NCI-H1105 (cell line): Measurements from ENCODE around the gene FTO.
A peak's percentile ranks its signal among the peaks of the same experiment; 100 is the strongest.

Experiments used
- DNase-seq: peaks from one replicate; lab custom pipeline; 2025; lab: John Stamatoyannopoulos, UW

The FTO gene

GRCh38 chr16:53711390-53711789 is 7.4 kb downstream of the FTO start:
- no peak for DNase-seq

DNA sequence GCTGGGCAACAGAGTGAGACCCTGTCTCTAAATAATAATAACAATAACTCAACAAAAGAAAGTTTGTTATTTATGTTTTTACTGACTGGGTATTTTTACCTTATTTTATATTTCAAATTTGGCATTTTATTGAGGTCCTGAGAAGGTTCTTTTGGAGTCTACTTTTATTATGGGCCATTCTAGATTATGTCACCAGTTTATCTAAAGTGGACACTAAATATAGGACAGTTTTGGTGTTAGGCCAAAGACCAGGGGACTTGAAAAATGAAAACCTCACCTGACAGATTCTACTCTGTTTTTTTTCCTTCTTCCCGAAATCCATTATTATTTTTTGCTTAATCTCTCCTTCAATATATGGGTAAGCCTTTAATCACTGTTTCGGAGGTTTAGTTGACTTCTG is 8.1 kb downstream of the FTO start:
- DNase-seq, result no peak

DNA sequence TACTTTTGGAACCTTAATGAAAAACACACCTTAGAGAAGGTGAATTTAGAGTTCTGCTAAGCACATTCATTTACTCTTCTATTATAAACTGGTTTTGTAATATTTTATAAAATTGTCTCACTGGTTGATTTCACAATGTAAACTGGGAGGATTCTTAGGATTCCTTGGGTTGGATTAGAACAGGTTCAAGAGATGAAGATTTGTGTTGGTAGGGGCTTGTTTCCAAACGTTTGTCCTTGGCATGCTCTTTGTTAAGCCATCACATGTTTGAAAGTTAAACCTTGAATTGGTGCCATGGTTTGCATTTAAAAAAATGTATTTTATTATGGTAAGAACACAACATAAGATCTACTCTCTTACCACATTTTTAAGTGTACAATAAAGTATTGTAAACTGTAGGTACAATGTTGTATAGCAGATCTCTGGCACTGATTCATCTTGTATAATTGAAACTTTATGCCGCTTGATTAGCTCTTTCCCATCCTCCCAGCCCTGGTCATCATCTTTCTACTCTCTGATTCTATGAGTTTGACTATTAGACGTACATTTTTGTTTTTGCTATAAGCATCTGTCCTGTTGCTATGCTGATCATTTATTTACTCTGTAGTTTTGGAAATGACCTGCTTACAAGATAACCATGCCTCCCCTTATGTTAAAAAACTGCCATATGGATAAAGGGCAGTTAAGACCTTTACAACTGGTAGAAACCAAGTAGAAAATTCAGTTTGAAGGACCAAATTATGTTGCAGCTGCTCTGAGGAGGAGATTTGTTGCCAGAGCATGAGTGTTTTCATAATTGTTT is 9.6 kb downstream of the FTO start:
- DNase-seq, result peak; percentile 10

DNA sequence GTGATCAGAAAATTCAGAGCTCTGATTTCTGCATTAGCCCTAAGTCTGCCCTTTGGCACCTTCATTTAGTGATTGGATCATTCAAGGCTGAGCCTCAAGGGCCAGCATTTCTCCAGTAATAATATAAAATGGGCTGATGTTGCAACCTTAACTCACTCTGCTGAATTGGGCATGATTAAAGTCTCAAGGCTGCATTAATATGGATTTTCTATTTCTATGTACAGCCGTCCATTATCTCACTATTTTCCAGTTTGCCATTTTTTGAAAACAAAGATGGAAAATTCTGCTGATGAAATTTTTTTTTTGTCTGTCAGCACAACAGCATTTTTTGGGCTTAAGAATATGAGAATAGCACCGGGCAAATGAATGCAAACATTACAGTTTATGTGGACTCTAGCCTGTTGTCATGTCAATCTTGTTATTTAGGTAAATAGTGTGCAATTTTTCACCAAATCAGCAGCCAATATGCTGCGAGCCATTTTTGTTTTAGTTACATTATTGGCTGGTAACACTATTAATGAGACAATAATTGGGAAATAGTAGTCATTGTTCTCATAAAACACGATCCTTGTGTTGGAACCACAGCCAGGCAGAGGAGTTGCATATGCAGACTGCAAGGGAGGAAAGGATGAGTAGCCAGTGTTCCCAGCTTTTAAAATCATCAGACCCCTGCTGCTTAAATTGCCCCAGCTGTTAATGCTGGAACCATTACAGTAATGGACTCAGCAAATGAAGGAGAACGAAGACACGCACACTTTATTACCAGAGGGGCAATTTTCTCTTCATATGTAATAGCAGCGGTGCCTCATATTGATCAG is 10.5 kb downstream of the FTO start:
- DNase-seq, result peak; percentile 73

DNA sequence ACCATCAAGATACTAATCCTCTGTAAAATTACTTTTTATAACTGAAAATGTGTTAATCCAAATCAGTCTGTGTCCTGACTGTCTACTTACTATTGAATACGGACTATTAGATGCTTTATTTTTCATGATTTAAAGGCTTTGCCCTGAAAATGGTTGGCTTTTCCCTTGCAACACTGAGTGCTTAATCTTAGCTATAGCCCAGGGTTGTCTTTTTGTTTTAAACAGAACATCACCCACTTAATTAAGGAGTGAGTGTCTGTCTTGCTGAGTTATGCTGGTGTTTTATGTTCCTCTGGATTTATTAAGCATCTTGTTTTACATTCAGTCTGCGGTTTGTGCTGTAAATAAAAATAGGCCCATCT is 11.0 kb downstream of the FTO start:
- no peak for DNase-seq

- DNase-seq, result no peak
These were observed 13.6 kb downstream of the FTO start for GRCh38 chr16:53717577-53717976.

DNA sequence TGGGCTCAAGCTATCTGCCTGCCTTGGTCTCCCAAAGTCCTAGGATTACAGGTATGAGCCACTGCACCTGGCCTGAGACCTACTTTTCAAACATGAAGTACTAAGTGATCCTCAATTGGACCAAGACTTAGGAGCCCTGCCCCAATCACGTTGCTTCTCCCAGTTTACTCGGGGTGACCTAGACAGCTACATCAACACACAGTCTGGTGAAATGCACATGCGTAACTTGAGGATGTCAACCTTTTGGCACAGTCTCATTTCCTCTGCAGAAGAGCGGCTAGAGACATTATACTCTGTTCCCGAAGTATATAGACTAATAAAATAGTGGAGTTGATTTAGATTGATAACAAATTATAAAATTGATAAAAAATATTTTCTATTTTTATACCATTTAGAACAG is 17.1 kb downstream of the FTO start:
- no peak for DNase-seq

GRCh38 chr16:53726625-53727024 is 22.7 kb downstream of the FTO start:
- no peak for DNase-seq

GRCh38 chr16:53730693-53731092 is 26.7 kb downstream of the FTO start:
- DNase-seq, result no peak

- DNase-seq, result no peak
These were observed 28.5 kb downstream of the FTO start for GRCh38 chr16:53732296-53732929.

DNA sequence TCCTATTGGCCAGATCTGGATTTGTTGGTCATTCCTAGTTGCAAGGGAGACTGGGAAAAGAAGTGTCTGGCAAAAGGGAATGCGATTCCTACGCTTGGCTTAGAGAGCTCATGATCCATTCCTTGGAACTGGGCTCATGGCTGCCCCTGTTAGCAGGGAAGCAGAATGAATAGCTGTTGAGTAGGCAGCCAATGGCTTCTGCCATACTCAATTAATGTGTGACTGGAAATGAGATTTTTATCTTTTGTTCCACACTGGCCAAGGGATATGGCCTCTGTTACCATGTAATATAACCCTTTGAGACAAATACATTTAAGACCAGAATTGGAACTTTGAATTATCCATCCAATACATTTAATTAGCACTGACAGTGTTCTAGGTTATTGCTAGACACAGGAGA is 31.0 kb downstream of the FTO start:
- no peak for DNase-seq

- DNase-seq, result no peak
These were observed 32.3 kb downstream of the FTO start for GRCh38 chr16:53736297-53736696.

DNA sequence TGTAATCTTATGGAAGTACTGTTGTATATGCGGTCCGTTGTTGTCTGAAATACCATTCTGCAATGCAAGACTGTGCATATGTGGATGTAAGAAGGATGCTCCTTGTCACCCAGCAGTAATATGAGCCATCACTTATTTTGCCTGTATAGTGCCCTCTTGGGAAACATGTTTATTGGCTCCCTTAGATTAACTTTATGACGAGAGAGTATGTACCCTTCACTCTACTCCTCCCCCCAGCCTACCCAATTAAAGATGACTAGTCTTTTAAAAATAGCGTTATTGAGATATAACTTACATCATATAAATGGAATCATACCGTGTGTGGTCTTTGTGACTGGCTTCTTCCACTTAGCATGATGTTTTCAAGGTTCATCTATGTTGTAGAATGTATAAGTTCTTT is 33.6 kb downstream of the FTO start:
- no peak for DNase-seq

- DNase-seq, result no peak
These were observed 36.5 kb downstream of the FTO start for GRCh38 chr16:53740476-53740875.

GRCh38 chr16:53740933-53741531 is 37.1 kb downstream of the FTO start:
- DNase-seq, result no peak

DNA sequence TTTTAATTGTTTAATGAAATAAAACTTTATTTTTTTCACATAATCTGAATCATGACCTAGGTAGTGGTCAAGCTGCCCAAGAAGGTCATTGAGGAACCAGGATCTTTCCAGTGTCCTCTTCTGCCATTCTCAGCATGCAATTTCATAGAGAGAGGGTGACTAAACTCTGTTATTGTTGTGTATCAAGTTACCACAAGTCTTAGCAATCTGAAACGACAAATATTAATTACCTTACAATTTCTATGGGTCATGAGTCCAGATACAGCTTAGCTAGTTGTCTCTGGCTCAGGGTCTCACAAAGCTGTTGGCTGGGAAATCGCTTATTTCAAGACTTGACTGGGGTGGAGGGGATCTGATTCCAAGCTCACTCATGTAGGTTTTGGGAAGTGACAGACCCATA is 37.6 kb downstream of the FTO start:
- DNase-seq, result no peak

DNA sequence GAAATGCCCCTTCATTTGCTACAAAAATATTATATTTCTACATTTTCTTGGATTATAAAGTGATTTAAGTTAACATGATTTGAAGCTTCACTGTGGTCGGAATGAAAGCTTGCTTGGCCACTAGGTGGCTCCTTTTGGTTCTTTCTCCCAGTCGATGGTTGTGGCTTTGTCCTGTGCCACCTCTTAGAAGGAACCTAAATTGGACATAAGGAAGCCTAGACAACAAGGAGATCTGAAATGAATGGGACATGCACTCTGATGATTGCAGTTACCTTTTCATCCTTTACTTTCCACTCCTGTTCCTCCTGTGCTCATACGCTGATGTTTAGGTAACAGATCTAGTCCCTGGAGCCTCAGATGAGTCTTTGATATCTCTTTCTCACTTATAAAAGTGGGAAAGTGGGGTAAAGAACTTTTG is 39.2 kb downstream of the FTO start:
- no peak for DNase-seq

- DNase-seq, result no peak
These were observed 40.5 kb downstream of the FTO start for GRCh38 chr16:53744449-53744848.

DNA sequence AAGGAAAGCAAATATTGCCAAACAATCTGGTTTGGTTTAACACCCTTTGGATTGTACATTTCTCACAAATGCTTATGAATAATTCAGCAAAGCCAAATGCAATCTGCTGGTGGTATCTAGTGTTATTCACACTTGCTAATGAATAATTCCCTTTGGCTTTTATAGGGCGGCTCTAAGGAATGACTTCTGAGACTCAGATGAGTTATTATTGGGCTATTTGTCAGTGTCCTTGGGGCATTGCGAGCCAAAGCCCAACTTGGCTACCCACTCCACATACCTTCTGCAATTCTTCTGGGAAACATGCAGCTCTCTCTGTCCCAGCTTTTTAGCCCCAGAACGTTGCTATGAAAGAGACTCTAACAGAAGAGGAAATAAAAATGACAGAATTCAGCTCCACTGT is 41.1 kb downstream of the FTO start:
- DNase-seq, result no peak

DNA sequence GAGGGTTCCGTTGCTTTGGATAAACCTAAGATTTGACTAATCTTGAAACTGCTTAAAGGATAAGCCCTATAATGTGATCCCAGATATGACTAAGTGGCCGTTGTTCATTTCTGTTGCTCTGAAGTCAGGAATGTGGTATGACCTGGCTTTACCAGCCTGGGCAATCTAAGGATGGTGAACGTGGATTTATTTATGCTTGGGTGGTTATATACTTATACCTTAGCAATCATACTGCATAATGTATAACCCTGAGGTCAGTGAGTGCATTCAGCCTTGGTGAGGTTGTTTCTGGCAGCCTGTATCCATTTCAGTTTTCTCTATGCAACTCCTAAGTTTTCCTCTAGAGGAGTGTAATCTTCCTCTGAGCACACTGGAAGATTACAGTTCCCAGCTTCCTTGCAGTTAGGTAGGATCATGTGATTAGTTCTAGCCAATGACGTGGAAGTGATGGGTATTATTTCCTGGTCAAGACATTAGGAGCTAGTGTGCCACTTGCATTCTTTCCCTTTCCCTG is 41.9 kb downstream of the FTO start:
- DNase-seq, result no peak

GRCh38 chr16:53752560-53752959 is 48.6 kb downstream of the FTO start:
- no peak for DNase-seq

DNA sequence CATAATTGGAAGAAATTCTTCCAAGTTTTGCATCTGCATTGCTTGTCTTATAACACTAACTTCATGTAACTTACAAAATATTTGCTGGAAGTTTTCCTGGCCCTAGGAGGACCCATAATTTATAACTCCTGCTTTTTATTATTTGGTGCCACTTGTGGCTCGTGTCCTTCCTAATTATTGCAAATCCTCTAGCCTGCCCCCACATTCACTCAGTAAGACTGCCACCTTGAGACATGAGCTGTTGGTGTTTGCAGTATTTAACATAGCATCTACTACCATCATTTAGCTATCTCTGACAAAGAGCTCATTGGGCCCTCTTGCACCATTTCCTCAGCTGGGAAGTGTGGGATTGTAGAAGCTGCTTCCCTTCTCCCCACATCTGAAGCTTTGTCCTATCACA is 49.5 kb downstream of the FTO start:
- no peak for DNase-seq
